Right hindlimb (tissue), 1 donor: Measurements from ENCODE around the gene CHRNA4.
"Not testable (repeated sequence)": the region's sequence is repeated elsewhere in the genome, so short reads cannot be mapped to it uniquely, and the experiment has no call there.

Experiments
- DNase-seq: peaks from one replicate; pipeline ENCODE4 v3.0.0-alpha.2; 2018

The CHRNA4 gene

GRCh38 chr20:63306673-63307537 lies 54.2 kb downstream of the CHRNA4 start:
- no peak for DNase-seq

GRCh38 chr20:63305933-63306672 lies 55.0 kb downstream of the CHRNA4 start:
- not testable (repeated sequence) for DNase-seq

GRCh38 chr20:63305393-63305792 lies 55.8 kb downstream of the CHRNA4 start:
- DNase-seq, result no peak

DNA sequence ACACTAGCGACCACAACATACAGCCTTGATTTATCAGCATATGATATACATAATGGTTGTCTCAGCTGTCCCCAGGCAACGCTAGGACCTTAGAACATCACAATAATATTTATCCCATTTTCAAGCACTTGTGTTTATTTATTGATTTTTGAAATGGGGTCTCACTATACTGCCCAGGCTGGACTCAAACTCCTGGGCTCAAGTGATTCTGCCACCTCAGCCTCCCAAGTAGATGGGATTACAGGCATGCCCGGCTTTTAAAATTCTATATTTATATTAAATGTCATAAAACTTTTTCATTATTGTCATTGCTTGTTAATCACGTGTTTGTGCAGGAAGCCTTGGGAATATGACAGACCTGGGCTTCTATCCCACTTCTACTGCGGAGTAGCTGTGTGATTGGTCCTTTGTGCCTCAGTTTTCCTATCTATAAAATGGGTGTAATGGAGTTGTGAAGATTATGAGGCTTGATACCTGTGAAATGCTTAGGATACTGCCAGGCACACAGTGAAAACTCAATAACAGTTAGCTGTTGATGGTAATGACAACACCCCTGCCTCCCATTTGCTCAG lies 58.0 kb downstream of the CHRNA4 start:
- no peak for DNase-seq

DNA sequence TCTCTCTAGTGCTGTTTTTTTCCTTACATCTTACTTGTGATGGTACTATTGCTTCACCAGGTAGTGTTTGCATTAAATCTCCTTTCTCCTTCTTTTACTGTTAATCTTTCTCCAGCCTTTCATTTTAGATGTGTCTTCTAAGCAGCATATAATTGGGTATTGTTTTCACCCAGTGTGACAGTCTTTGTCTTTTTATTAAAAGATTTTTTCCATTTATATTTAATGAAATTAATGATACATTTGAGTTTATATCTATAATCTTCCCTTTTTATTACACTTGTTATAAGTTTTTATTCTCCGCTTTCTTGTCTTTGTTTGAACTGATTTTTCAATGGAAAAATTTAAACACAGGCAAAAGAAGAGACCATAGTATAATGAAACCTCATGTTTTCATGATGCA lies 59.5 kb downstream of the CHRNA4 start:
- no peak for DNase-seq

GRCh38 chr20:63298731-63299312 lies 62.3 kb downstream of the CHRNA4 start:
- DNase-seq, result no peak

GRCh38 chr20:63297796-63298572 lies 63.2 kb downstream of the CHRNA4 start:
- DNase-seq, result no peak

DNA sequence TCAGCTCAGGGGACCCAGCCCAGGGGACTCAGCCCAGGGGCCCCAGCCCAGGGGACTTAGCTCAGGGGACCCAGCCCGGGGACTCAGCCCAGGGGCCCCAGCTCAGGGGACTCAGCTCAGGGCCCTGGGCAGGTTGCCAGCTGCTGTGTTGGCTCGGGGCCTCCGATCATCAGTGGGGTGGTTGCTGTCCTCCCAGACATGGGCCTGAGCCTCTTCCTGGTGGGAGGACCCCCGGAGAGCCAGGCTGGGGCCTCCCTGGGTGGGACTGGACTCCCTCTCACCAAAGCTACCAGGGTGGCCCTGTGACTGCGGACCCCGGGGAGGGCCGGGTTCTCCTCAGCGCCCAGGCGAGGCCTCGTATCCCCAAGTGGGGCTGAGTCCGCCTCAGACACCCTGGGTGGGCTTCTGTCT lies 63.8 kb downstream of the CHRNA4 start:
- no peak for DNase-seq

GRCh38 chr20:63296531-63297299 lies 64.4 kb downstream of the CHRNA4 start:
- no peak for DNase-seq

GRCh38 chr20:63295846-63296245 lies 65.3 kb downstream of the CHRNA4 start:
- no peak for DNase-seq

DNA sequence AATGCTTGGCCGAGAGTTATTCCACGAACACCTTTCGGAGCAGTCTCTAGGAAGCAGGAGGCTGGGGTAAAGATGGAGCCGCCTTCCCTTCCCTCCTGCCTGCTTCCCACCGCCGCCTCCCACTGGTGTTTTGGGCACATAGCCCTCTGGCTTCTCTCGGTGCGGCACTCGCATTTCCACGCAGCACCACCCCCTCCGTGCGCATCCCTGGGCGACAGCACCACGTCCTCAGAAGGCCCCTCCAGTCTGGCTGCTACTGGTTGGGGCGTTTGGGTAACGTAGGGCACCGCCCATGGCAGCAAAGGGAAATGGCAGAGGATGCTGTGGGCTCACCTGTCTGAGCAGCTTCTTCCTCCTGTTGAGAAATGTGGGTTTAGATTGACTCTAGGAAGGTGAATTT lies 65.7 kb downstream of the CHRNA4 start:
- no peak for DNase-seq

DNA sequence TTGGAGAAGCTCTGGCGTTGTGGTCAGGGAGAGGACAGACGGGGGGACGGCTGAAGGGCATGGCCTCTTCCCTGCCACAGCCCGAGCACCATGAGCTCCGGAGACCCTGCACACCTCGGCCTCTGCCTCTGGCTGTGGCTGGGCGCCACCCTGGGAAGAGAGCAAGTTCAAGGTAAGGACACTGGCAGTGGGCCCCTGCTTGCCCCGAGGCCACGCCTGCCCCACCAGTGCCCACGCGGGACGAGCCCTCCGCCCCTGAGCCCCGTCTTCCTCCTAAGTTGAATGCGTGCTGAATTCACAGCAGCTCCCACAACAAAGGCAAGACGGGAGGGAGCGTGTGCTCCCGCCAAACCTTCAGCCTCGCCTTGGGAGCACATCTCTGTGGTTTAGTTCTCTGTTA lies 66.1 kb downstream of the CHRNA4 start:
- DNase-seq, result no peak

GRCh38 chr20:63294536-63294900 lies 66.6 kb downstream of the CHRNA4 start:
- DNase-seq, result no peak

DNA sequence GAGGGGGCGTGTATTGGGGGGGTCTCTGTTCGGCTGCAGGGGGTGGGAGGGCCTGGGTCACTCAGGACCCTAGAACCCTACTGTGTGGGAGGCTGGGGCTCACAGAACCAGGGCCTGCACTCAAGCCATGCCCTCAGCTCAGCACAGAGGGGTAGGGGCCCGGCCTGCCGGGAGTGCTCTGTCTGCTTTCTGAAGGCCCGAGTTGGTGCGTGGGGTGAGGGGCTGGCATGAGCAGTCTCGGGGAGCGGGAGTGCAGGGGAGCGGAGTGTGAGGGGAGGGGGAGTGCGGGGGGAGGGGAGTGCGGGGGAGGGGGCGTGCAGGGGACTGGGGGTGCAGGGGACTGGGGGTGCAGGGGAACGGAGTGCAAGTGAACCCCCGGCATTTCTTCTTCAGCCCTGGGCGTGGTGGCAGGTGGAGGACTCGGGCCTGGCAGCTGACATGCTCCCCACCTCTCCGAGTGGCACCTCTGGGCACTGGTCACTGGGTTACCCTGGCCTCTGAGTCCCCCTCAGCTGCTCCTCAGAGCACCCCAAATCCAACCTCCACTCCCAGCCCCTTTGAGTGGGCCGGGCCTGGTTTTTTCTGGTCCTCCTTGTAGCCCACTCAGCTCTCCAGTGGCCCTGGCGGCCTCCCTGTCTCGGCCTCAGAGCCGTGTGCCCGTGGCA lies 67.1 kb downstream of the CHRNA4 start:
- no peak for DNase-seq

- DNase-seq, result no peak
Observed at GRCh38 chr20:63293456-63293855, 67.7 kb downstream of the CHRNA4 start.
